ENCODE results near the gene SPAG5.

Gene SPAG5

DNA sequence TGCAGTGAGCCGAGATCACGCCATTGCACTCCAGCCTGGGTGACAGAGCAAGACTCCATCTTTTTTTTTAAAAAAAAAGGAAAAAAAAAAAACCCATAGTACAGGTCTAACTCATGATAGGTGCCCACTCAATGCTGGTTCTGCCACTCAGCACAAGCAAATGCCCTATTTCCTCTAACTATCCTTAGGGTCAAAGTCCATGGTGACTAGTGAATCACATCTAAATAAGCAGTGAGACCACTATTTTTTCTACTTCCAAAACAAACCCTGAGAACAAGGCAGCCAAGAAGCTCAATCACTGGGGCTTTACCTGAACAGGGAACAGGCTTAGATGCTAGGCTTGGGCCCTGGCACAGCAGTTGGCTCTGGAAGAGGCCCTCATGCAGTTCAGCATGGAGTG is 42.8 kb upstream of the SPAG5 start:
- TF ChIP-seq ZFX (IDR thresholded peaks at IDR 0.05) (no peak), CTCF (conservative IDR thresholded peaks at IDR 0.05) (no peak)
- no peak overlapping the region for H3K27ac ChIP-seq

GRCh38 chr17:28635506-28635905 is 36.7 kb upstream of the SPAG5 start:
- no peak overlapping the region for H3K27ac ChIP-seq
- TF ChIP-seq ZFX (IDR thresholded peaks at IDR 0.05), result no peak
- no peak for TF ChIP-seq CTCF (conservative IDR thresholded peaks at IDR 0.05)

DNA sequence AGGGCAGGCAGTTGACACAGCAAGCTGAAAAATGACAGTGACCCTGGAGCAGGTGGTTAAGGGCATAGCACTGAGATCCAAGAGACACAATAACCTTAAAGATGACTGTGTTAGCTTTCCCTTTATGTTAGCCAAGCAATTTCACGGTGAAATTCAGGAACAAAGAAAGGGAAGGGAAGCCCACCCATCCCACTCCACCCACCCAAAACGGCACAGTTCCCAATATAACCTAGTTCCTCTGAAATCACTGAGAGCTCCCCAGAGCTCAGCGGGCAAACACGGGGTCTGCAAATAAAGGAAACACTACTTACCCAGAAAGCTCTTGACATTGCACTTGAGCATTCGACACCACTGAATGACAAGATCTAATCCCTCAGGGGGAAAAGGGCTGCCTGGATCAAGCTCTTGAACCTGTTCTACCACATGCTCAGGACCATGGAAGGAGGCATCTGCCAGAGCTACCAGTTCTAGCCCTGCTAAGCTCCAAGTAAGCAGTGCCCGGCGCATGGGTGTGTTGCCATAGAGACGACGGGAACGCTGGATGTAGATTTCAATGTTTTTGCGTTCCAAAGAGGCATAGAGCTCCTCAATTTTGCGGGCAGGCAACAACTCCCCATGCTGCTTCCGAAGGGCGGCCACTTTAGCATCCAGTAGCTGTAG is 35.5 kb upstream of the SPAG5 start:
- TF ChIP-seq CTCF (conservative IDR thresholded peaks at IDR 0.05), result no peak
- no peak for TF ChIP-seq ZFX (IDR thresholded peaks at IDR 0.05)

DNA sequence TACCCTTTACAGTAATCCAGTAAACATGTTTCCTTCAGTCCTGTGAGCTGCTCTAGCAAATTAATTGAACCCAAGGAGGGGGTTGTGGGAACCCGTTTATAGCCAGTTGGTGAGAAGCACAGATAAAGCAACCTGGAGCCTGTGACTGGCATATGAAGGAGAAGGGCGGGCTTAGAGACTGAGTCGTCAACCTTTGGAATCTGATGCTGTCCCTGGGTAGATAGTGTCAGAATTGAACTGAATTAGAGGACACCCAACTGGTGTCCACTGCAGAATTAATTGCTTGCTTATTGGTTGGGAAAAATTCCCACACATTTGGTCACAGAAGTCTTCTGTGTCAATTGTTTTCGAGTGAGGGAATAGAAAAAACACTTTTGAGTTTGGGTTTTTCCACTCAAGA is 28.0 kb upstream of the SPAG5 start:
- no peak overlapping the region for H3K27ac ChIP-seq
- TF ChIP-seq ZFX (IDR thresholded peaks at IDR 0.05) (no peak), CTCF (conservative IDR thresholded peaks at IDR 0.05) (no peak)

More for the DNA sequence above, 35.5 kb upstream of the SPAG5 start:
- H3K27ac ChIP-seq, result no peak overlapping the region

DNA sequence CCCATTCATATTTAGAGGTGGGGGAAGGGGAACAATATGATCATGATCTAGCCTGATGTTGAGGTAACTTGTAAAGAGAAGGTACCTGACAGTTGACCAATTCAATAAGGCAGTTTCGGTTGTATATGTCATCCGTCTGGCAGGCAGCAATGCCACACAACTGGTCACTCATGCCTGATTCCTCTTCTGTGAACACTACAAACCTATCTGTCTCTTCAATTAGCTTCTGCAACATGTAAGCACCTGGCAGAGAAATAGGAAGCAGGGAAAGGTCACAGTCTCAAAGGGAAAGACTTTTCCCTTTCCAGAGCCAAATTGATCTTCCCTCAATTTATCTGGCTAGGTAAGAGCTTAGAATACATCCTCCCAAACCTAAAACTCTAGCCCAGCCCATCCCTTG is 25.3 kb upstream of the SPAG5 start:
- no peak overlapping the region for H3K27ac ChIP-seq
- TF ChIP-seq ZFX (IDR thresholded peaks at IDR 0.05), result no peak
- TF ChIP-seq CTCF (conservative IDR thresholded peaks at IDR 0.05), result no peak

- TF ChIP-seq CTCF (conservative IDR thresholded peaks at IDR 0.05), result no peak
- no peak for TF ChIP-seq ZFX (IDR thresholded peaks at IDR 0.05)
- no peak overlapping the region for H3K27ac ChIP-seq
Observed at GRCh38 chr17:28623696-28624095, 24.9 kb upstream of the SPAG5 start.

- no peak overlapping the region for H3K27ac ChIP-seq
- TF ChIP-seq CTCF (conservative IDR thresholded peaks at IDR 0.05) (no peak), ZFX (IDR thresholded peaks at IDR 0.05) (no peak)
Observed at GRCh38 chr17:28622186-28622585, 23.4 kb upstream of the SPAG5 start.
